ENCODE measurements around the gene DEK.

GRCh38 chr6:18187701-18188100 lies 76.6 kb downstream of the DEK start:
- TF ChIP-seq CTCF (conservative IDR thresholded peaks at IDR 0.05 in 1 of 2, IDR thresholded peaks at IDR 0.05 in 1 of 2; ENCODE audit: extremely low read depth in 1 of 2, insufficient read depth in 1 of 2, low read depth in 1 of 2, low read length in 2 of 2) (no peak), EZH2 (IDR thresholded peaks at IDR 0.05; ENCODE audit: borderline replicate concordance, low read length) (no peak)
